HepG2 (cell line): ENCODE results near the gene DNASE2. TPM values are rescaled to one million over a fixed set of nuclear protein-coding genes. Genes with fewer than 3 reads are reported as not detected.
A peak's percentile ranks its signal among the peaks of the same experiment; 100 is the strongest.

Experiments used
- GLMP ChIP-seq: sonication (generic); formaldehyde crosslinking; IDR thresholded peaks from 2 replicates; pipeline ENCODE4 v1.9.0; 2021; ENCODE audit warnings: missing genetic modification reagents, mild to moderate bottlenecking, borderline replicate concordance
- SP2 ChIP-seq: sonication (generic); formaldehyde crosslinking; IDR thresholded peaks from 2 replicates; pipeline ENCODE4 v1.5.1; 2020; ENCODE audit warnings: mild to moderate bottlenecking, missing genetic modification reagents
- XBP1 ChIP-seq: sonication (generic); formaldehyde crosslinking; IDR thresholded peaks from 2 replicates; pipeline ENCODE4 v1.5.0; 2020; ENCODE audit warnings: missing genetic modification reagents
- ZNF354B ChIP-seq: sonication (generic); formaldehyde crosslinking; IDR thresholded peaks from 2 replicates; pipeline ENCODE4 v1.8.0; 2022; ENCODE audit warnings: mild to moderate bottlenecking, missing genetic modification reagents
- ZNF382 ChIP-seq: sonication (generic); formaldehyde crosslinking; IDR thresholded peaks from 2 replicates; pipeline ENCODE4 v1.5.0; 2020; ENCODE audit warnings: missing genetic modification reagents, mild to moderate bottlenecking, borderline replicate concordance
- polyA plus RNA-seq, 8 experiments: library from polyadenylated mRNA; depleted of rRNA in 3 of 8; stranded (reverse) in 7 of 8; unstranded in 1 of 8; fragments of >200 nt; fragmentation: Illumina TruSeq in 4 of 8; extraction: Trizol in 4 of 8; gene quantifications; 2 replicates each; pipeline versions ENCODE4 v1.2.1 to v1.2.3, GENCODE V29; 2011 to 2016; ENCODE audit warnings: low read depth in 4 of 8, missing spikeins in 1 of 8, mixed read lengths in 1 of 8; ENCODE audit not compliant: insufficient read depth in 1 of 8
- total RNA-seq, 5 experiments: library from RNA; depleted of rRNA; stranded (reverse); fragments of >200 nt; fragmentation: Illumina TruSeq; extraction: Trizol; gene quantifications; 2 replicates each; pipeline ENCODE4 v1.2.3, GENCODE V29; 2016; ENCODE audit warnings: low read depth in 1 of 5
- TF ChIP-seq, protein P1 (sequence below): sonication (generic); formaldehyde crosslinking; IDR thresholded peaks from 2 replicates; pipeline ENCODE4 v1.5.1; 2020; ENCODE audit warnings: missing genetic modification reagents, mild to moderate bottlenecking, borderline replicate concordance
- TF ChIP-seq, protein P2 (sequence below): sonication (generic); formaldehyde crosslinking; IDR thresholded peaks from 2 replicates; pipeline ENCODE4 v1.8.1; 2022; ENCODE audit warnings: low read depth, mild to moderate bottlenecking, missing genetic modification reagents

DNASE2 gene
- total and polyA plus RNA-seq, 2 of the 13 experiments (the other 11 are each of a cell fraction or from before 2014, with no cell fraction given): 7.5 to 16.2 TPM

GRCh38 chr19:12891553-12892021 lies 10.3 kb upstream of the DNASE2 start (continued):
- TF ChIP-seq, protein P1, sequence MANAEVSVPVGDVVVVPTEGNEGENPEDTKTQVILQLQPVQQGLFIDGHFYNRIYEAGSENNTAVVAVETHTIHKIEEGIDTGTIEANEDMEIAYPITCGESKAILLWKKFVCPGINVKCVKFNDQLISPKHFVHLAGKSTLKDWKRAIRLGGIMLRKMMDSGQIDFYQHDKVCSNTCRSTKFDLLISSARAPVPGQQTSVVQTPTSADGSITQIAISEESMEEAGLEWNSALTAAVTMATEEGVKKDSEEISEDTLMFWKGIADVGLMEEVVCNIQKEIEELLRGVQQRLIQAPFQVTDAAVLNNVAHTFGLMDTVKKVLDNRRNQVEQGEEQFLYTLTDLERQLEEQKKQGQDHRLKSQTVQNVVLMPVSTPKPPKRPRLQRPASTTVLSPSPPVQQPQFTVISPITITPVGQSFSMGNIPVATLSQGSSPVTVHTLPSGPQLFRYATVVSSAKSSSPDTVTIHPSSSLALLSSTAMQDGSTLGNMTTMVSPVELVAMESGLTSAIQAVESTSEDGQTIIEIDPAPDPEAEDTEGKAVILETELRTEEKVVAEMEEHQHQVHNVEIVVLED (CRISPR knock-in tag): peak; percentile 2; the same call in 1 of the 2 replicates
- no peak for TF ChIP-seq XBP1 (CRISPR knock-in tag)
- TF ChIP-seq SP2 (CRISPR knock-in tag): no peak; the same call in 1 of the 2 replicates
- TF ChIP-seq ZNF354B (CRISPR knock-in tag): no peak
- TF ChIP-seq, protein P2, sequence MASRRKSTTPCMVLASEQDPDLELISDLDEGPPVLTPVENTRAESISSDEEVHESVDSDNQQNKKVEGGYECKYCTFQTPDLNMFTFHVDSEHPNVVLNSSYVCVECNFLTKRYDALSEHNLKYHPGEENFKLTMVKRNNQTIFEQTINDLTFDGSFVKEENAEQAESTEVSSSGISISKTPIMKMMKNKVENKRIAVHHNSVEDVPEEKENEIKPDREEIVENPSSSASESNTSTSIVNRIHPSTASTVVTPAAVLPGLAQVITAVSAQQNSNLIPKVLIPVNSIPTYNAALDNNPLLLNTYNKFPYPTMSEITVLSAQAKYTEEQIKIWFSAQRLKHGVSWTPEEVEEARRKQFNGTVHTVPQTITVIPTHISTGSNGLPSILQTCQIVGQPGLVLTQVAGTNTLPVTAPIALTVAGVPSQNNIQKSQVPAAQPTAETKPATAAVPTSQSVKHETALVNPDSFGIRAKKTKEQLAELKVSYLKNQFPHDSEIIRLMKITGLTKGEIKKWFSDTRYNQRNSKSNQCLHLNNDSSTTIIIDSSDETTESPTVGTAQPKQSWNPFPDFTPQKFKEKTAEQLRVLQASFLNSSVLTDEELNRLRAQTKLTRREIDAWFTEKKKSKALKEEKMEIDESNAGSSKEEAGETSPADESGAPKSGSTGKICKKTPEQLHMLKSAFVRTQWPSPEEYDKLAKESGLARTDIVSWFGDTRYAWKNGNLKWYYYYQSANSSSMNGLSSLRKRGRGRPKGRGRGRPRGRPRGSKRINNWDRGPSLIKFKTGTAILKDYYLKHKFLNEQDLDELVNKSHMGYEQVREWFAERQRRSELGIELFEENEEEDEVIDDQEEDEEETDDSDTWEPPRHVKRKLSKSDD (CRISPR knock-in tag): no peak
- no peak for TF ChIP-seq ZNF382 (CRISPR knock-in tag)
- TF ChIP-seq GLMP (CRISPR knock-in tag): no peak
